ENCODE measurements around the gene MINDY4.

DNA sequence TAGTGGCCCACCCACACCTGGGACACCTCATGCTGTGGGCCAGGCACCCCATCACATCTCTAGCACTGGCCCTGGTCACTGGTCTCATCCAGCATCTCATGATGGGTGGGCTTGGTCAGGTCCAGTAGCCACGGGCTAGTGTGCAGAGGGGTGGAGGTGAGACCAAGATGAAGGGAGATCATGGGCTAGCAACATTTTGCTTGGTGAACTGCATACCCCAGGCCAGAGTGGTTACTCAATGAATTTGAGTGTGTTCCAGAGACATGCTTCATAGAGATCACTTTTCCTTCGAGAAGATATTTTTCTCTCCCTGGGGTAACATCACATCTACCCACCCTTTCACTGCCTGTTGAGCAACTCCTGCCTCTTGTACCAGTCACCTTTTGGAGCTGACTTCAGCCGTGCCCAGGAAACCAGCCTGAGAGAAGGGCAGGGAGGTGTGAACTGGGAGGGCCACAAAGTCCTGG lies 44.2 kb downstream of the MINDY4 start:
- no peak for TF ChIP-seq RAD21 (IDR thresholded peaks at IDR 0.05 in 1 of 2, conservative IDR thresholded peaks at IDR 0.05 in 1 of 2; ENCODE audit: low read depth in 2 of 2, low read length in 2 of 2)
- TF ChIP-seq SUZ12 (IDR thresholded peaks at IDR 0.05; ENCODE audit: low read length) = no peak
- no peak for TF ChIP-seq TAF1 (IDR thresholded peaks at IDR 0.05; ENCODE audit: low read depth, low read length)
- TF ChIP-seq EZH2 (IDR thresholded peaks at IDR 0.05; ENCODE audit: low read depth, low read length, severe bottlenecking) = no peak
- no peak for TF ChIP-seq POLR2AphosphoS5 (IDR thresholded peaks at IDR 0.05; ENCODE audit: low read depth, low read length)
- no peak for TF ChIP-seq CTCF (IDR thresholded peaks at IDR 0.05; ENCODE audit: control extremely low read depth in 1 of 3, insufficient read depth in 1 of 3, low read depth in 1 of 3, low read length in 3 of 3)
- TF ChIP-seq RFX5 (IDR thresholded peaks at IDR 0.05; ENCODE audit: borderline replicate concordance, low read depth, low read length) = no peak
- TF ChIP-seq POLR2A (IDR thresholded peaks at IDR 0.05; ENCODE audit: control extremely low read depth in 1 of 2, low read depth in 2 of 2, low read length in 2 of 2) = no peak
- TF ChIP-seq CBX5 (IDR thresholded peaks at IDR 0.05; ENCODE audit: low read depth, low read length) = no peak
- no peak for TF ChIP-seq EP300 (IDR thresholded peaks at IDR 0.05; ENCODE audit: borderline replicate concordance in 1 of 2, low read depth in 2 of 2, low read length in 2 of 2)
- TF ChIP-seq CBX8 (IDR thresholded peaks at IDR 0.05; ENCODE audit: borderline replicate concordance, low read depth, low read length) = no peak

Measured in H1 (cell line).